ENCODE data around the gene RXRG. TPM values are rescaled to one million over a fixed set of nuclear protein-coding genes. Genes with fewer than 3 reads are reported as not detected.

Gene RXRG
- total and polyA plus RNA-seq, 10 donors, result 0.12 to 0.98 (median 0.41) TPM; not detected in 4

DNA sequence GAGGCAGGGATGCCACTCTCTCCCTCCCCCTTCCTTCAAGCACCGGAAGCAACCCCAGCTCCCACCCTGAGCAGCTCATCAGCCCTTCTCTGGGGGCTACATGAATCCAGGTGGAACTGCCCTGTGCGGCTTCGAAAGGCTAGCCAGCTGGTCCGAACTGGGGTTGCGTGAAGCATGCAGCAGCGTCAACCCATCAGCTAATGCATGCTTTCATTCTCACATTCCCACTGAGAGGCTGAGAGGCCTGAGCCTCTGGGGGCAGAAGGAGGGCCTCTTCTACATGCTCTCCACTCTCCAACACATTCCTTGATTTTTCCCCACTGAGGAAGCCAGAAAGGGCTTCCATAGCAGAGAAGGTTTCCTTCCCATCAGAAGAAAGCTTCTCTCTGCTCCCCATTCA lies 5.6 kb downstream of the RXRG start:
- no peaks in the 10 kb centered on the region for H3K36me3 ChIP-seq
- H3K27ac ChIP-seq, result no peak overlapping the region
- H3K9me3 ChIP-seq, result no peaks in the 10 kb centered on the region
- no peak for DNase-seq
- no peak for TF ChIP-seq POLR2A (IDR thresholded peaks at IDR 0.05)
- TF ChIP-seq POLR2AphosphoS5 (IDR thresholded peaks at IDR 0.05), result no peak
- TF ChIP-seq, protein P1, sequence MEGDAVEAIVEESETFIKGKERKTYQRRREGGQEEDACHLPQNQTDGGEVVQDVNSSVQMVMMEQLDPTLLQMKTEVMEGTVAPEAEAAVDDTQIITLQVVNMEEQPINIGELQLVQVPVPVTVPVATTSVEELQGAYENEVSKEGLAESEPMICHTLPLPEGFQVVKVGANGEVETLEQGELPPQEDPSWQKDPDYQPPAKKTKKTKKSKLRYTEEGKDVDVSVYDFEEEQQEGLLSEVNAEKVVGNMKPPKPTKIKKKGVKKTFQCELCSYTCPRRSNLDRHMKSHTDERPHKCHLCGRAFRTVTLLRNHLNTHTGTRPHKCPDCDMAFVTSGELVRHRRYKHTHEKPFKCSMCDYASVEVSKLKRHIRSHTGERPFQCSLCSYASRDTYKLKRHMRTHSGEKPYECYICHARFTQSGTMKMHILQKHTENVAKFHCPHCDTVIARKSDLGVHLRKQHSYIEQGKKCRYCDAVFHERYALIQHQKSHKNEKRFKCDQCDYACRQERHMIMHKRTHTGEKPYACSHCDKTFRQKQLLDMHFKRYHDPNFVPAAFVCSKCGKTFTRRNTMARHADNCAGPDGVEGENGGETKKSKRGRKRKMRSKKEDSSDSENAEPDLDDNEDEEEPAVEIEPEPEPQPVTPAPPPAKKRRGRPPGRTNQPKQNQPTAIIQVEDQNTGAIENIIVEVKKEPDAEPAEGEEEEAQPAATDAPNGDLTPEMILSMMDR (IDR thresholded peaks at IDR 0.05 in 8 of 11, conservative IDR thresholded peaks at IDR 0.05 in 3 of 11), result no peak
- peaks cover 0 to 11% (median 5%) of the 10 kb centered on the region in 6 donors for H3K4me1 ChIP-seq
- peaks cover 0 to 60% (median 11%) of the 10 kb centered on the region in 7 donors for H3K27me3 ChIP-seq (replicated peaks in 1 of 7)
- H3K4me3 ChIP-seq, result no peak overlapping the region
- 66 to 76% (median 70%) methylated on average over 6 of the region's 6 CpGs for WGBS, 5 donors
- intact Hi-C loops (cut with DNase I; ENCODE audit: low total_unique reads), result no loop called here

DNA sequence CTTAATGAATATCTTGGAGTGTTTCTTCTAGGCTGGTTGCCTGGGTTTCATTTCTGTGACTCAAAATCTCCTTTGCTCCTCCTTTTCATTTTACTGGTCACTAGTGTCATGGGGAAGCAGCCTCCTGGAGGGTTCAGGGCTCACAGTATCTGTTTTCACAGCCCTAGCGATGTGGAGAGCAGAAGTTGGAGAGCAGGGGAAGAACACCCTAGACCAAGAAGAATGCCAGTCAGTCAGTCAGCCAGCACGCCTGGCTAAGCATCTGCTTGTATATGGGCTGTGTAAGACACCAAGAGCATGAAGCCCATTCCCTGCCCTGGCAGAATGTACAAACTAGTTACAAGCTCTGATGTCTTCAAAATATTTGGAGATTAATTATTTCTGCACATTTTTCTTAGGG lies 7.9 kb downstream of the RXRG start:
- intact Hi-C loops (cut with DNase I; ENCODE audit: low total_unique reads), result no loop called here

DNA sequence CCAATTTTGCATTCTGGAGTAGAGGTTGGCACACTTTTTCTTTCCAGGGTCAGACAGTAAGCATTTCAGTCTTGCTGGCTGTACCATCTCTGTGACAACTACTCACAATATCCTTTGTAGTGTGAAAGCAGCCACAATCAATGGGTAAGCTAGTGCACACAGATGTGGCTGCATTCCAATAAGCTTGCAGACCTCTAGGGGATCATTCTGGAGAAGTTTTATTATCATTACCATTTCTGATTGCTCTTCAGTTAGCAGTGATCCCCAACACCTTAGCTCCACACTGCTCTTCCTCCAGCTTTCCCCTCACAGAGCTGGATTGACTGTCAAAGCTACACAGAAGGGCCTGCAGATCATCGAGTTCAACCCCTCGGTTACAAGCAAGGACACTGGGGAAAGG lies 9.1 kb downstream of the RXRG start:
- no peaks in the 10 kb centered on the region for H3K36me3 ChIP-seq
- whole genome bisulfite sequencing, 5 donors, result 71 to 92% (median 84%) methylated on average over 2 of the region's 2 CpGs
- no peaks in the 10 kb centered on the region for H3K9me3 ChIP-seq
- no peak overlapping the region for H3K27ac ChIP-seq
- peaks cover 0 to 25% (median 0%) of the 10 kb centered on the region in 7 donors for H3K27me3 ChIP-seq (replicated peaks in 1 of 7)
- intact Hi-C loops (cut with DNase I; ENCODE audit: low total_unique reads), result no loop called here
- no peak overlapping the region for H3K4me3 ChIP-seq
- no peaks in the 10 kb centered on the region for H3K4me1 ChIP-seq
- TF ChIP-seq, protein P1 (IDR thresholded peaks at IDR 0.05 in 8 of 11, conservative IDR thresholded peaks at IDR 0.05 in 3 of 11), result no peak
- TF ChIP-seq POLR2AphosphoS5 (IDR thresholded peaks at IDR 0.05) (no peak), POLR2A (IDR thresholded peaks at IDR 0.05) (no peak)
- no peak for DNase-seq

More for the DNA sequence above, 7.9 kb downstream of the RXRG start:
- Histone ChIP-seq H3K4me1 (no peaks in the 10 kb centered on the region), H3K36me3 (no peaks in the 10 kb centered on the region), H3K27me3 (replicated peaks in 1 of 7) (peaks cover 0 to 37% (median 0%) of the 10 kb centered on the region in 7 donors), H3K9me3 (no peaks in the 10 kb centered on the region), H3K4me3 (no peak overlapping the region), H3K27ac (no peak overlapping the region)
- TF ChIP-seq, protein P1 (IDR thresholded peaks at IDR 0.05 in 8 of 11, conservative IDR thresholded peaks at IDR 0.05 in 3 of 11), result no peak
- TF ChIP-seq POLR2A (IDR thresholded peaks at IDR 0.05), result no peak
- no peak for TF ChIP-seq POLR2AphosphoS5 (IDR thresholded peaks at IDR 0.05)
- WGBS, 5 donors, result 76 to 88% (median 78%) methylated on average over 2 of the region's 2 CpGs
- DNase-seq, result no peak

GRCh38 chr1:165434281-165434680 lies 10.6 kb downstream of the RXRG start:
- Histone ChIP-seq H3K4me3 (no peak overlapping the region), H3K4me1 (no peaks in the 10 kb centered on the region), H3K9me3 (no peaks in the 10 kb centered on the region), H3K27ac (no peak overlapping the region), H3K36me3 (no peaks in the 10 kb centered on the region), H3K27me3 (replicated peaks in 1 of 7) (peaks cover 0 to 13% (median 0%) of the 10 kb centered on the region in 7 donors)
- no peak for DNase-seq
- intact Hi-C loops (cut with DNase I; ENCODE audit: low total_unique reads), result no loop called here
- TF ChIP-seq POLR2AphosphoS5 (IDR thresholded peaks at IDR 0.05) (no peak), POLR2A (IDR thresholded peaks at IDR 0.05) (no peak)
- TF ChIP-seq, protein P1 (IDR thresholded peaks at IDR 0.05 in 8 of 11, conservative IDR thresholded peaks at IDR 0.05 in 3 of 11), result no peak
- 42 to 70% (median 58%) methylated on average over 2 of the region's 2 CpGs for WGBS, 5 donors

Data from spleen (tissue), 11 donors.